ENCODE measurements around the gene P2RY13.

P2RY13 gene

DNA sequence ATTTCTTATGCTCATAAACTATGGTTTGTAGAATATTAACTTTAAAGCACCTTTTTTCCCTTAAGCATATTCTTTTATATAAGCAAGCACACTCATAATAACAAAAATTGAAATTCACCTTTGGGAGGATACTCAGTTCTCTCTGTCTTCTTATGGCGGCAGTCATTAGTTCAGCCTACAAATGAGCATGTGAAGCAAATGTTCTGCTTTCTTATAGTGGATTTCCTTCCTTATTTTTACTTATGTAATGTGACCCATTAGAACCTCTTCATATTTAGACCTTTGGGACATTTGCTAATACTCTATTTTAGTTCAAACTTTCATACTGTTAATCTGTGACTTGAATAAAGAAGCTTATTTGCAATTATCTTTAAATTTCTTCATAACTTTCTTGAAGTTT, at the start of gene P2RY13:
Gene P2RY13, minus strand, starts transcription at position 187 of the 400 bp plus-strand sequence. Its CDS starts 21 bp downstream, at position 166.
- DNase-seq = no peak

GRCh38 chr3:151377768-151378385, 48.5 kb upstream of the P2RY13 start:
- DNase-seq = no peak

- no peak for DNase-seq
Observed at GRCh38 chr3:151372063-151372820, 42.9 kb upstream of the P2RY13 start.

DNA sequence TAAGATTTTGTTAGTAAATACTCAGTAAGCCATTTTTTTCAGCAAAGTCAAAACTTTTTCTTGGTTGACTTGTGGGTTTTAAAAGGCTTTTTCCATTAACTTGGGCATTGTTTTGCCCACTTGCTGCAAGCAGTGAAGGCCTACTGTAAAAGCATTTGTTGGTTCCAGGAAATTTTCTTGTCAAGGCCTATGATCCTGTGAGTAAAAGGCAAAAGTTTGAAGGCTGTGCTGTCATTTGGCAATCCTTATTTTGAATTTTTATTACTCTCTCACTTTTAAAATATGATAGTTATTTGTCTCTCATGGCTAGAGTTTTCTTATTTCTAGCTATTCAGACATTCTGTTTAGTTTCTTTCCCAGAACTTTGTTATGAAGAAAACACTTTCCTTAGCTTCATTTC, 42.2 kb upstream of the P2RY13 start:
- DNase-seq = no peak

- no peak for DNase-seq
Observed at GRCh38 chr3:151367448-151367847, 38.1 kb upstream of the P2RY13 start.

GRCh38 chr3:151366993-151367392, 37.6 kb upstream of the P2RY13 start:
- DNase-seq = no peak

DNA sequence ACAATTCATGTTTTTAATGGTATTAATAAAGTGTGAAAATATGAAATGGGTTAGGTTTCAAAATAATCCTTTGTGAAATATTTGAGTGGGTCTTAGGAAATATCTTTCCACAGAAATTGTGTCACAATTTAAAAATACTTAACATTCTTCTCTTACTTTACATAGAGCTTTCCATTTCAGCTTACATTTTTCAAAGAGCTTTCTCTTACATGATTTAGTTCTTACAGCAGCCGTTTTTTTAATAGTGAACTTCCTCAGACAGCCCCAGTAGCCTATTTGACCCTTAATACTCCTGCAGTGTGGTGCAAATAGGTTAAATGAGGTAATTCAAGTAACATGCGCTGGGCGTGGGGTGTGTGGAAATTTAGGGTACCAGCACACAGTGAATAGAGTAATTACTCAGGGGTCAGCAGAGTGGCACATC, 33.4 kb upstream of the P2RY13 start:
- no peak for DNase-seq

DNA sequence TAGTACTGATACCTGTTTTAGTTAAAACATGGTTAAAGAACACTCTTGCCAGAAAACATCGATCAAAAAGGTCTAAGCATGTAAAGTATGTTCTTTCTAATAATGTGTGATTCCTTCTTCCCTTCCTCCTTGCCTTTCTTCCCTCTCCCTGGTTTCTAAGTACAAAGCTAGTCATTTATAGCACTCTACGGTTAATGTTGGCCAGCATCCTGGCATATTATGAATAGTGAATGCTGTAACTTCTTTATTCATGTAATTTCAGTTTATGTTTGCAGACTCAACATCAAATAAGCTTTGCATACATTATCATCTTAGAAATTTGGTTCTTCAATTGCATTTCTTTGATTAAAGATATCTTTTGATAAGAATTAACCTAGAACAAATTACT, 28.1 kb upstream of the P2RY13 start:
- DNase-seq = no peak

DNA sequence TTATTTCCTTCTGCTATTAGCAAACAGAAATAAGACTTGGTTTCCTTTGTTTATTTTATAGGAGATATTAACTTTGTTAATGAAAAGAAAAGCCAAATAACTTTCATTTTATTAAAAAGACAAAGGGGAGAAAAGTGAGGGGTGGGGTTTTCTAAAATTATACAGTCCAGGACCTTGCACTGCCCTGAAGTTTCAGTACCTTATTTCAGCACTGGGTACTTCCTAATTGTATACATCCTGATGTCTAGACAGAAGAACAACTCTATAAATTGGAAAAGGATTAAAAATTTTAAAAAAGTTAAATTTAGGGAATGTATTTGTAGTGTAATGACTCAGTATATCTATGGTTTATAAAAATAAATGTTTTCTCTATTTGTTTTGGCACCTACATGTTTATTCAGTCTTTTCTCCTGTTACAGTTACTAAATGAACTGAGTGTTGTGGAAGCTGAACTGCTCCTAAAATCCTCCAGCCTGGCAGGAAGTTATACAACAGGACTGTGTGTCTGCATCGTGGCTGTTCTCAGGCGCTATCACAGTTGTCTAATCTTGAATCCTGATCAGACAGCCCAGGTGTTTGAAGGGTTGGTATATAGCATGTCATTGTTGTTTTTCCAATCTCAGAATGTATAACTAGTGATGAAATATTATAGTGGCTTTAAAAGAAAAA, 27.6 kb upstream of the P2RY13 start:
- DNase-seq = peak in 5 of 58 donors; percentile 5 to 30 (median 15)

- no peak for DNase-seq
Observed at GRCh38 chr3:151351648-151352047, 22.3 kb upstream of the P2RY13 start.

- no peak for DNase-seq
Observed at GRCh38 chr3:151351219-151351618, 21.9 kb upstream of the P2RY13 start.

GRCh38 chr3:151350656-151351055, 21.3 kb upstream of the P2RY13 start:
- DNase-seq = no peak

GRCh38 chr3:151347432-151347831, 18.1 kb upstream of the P2RY13 start:
- peak in 16 of 58 donors; percentile 5 to 62 (median 18) for DNase-seq

- DNase-seq = no peak
Observed at GRCh38 chr3:151346292-151346691, 16.9 kb upstream of the P2RY13 start.

GRCh38 chr3:151345859-151346258, 16.5 kb upstream of the P2RY13 start:
- DNase-seq = no peak

DNA sequence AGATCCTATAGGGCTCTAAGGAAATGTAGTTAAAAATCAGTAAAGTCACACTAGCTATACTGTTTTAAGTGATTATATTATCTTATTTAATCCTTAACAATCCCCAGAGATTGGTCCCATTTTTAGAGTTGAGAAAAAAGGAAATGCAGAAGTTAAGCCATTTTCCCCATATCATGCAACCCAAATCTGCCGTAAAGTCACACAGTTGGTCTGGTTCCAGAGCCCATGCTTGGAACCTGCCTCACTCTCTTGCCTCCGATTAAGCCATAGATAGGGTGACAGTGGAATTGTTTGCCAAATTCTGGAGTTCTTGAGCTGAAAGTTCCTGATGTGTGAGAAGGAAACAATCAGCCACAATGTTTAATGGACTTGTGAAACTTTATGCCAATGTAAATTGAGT, 2.3 kb upstream of the P2RY13 start:
- DNase-seq = no peak

GRCh38 chr3:151330899-151331298, 1.6 kb upstream of the P2RY13 start:
- DNase-seq = no peak

- DNase-seq = no peak
Observed at GRCh38 chr3:151330379-151330778, 1.0 kb upstream of the P2RY13 start.

GRCh38 chr3:151328298-151328995, 902 bp downstream of the P2RY13 start:
- peak in 7 of 58 donors; percentile 1 to 20 (median 10) for DNase-seq

DNA sequence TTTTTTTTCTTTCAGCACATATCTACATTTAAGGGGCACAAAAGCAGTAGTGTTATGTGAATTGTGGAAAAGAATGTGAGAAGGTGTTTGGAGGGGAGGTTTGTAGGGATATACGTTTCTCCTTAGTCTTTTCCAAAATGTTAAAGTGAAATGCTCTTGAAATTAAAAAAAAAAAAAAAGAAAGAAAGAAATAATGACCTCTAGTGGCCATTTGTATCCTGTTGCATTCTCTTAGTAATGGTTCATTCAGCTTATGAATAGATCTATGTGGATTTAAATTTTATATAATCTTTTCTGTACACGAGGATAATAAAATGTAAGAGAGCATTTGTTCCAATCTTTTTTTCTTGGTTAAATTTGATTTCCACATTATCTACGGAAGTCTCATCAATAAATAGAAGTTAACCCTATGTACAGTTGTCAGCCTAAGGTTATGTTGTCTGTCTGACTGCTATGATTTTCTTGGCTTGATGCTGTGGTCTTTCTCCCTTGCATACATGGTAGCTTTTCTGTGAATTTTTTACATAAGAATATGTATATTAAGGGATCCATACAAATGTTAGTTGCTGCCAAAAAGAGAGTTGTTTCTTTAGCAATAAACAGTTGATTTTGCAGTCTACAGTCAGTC, 1.7 kb downstream of the P2RY13 start:
- no peak for DNase-seq

DNA sequence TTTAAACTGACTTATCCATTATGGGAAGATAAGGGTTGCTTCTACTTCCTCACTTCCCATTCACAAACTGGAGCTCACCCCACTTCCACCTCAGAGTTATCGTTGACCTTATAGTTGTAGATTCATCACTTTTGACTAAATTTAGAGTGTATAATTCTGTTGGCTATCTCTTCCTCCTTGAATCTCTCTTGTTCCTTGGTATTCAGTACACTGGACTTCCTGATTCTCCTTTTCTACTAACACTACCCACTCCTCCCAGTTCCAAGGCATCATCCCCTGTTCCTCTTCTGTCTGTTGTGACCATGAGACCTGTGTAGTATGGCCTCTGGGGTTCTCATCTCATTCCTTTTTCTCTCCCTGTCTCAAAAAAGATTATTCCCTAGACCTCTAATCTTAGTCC, 6.8 kb downstream of the P2RY13 start:
- DNase-seq = no peak
